ENCODE data around the gene PSMD3.

DNA sequence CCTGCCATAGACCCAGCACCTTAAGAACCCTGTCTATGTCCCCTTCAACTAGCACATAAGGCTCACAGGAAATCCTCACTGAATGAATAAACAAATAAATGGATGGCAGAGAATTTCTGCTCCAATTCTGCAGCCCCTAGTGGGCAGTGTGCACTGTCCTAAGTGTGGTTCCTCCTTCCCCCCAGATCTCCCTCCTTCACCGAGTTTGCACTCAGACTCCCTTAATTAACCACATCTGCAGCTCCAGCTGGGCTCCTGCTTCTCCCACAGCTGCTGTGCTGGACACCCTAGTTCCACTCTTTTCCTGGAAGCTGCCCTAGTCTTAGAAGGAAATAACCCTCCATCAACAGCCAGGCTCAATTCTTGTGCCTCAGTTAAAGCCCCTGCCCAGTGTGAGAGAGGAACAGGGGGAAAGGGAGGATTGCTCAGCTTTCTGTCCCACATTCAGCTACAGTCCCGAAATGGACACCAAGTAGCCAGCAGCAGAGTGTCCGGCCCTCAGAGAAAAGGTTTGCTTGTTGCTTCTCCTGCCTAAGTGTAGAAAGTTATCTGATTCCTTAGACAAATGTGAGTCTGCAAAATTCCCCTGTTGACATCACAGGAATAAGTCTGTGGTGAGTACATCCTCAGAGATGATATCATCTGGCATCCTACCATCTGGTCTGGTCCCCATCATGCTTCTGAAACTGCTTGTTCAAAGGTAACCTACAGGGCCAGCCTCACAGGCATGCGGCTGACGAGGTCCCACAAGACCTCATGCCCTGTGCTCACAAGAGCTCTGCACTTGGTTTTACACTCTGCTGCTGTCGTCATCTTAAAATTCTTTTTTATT is 40.8 kb upstream of the PSMD3 start:
- TF ChIP-seq, protein P1, sequence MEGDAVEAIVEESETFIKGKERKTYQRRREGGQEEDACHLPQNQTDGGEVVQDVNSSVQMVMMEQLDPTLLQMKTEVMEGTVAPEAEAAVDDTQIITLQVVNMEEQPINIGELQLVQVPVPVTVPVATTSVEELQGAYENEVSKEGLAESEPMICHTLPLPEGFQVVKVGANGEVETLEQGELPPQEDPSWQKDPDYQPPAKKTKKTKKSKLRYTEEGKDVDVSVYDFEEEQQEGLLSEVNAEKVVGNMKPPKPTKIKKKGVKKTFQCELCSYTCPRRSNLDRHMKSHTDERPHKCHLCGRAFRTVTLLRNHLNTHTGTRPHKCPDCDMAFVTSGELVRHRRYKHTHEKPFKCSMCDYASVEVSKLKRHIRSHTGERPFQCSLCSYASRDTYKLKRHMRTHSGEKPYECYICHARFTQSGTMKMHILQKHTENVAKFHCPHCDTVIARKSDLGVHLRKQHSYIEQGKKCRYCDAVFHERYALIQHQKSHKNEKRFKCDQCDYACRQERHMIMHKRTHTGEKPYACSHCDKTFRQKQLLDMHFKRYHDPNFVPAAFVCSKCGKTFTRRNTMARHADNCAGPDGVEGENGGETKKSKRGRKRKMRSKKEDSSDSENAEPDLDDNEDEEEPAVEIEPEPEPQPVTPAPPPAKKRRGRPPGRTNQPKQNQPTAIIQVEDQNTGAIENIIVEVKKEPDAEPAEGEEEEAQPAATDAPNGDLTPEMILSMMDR (conservative IDR thresholded peaks at IDR 0.05; ENCODE audit: low read depth, low read length): peak; percentile 66
- no peak for TF ChIP-seq BHLHE40 (IDR thresholded peaks at IDR 0.05; ENCODE audit: low read depth, low read length)
- TF ChIP-seq RAD21 (IDR thresholded peaks at IDR 0.05; ENCODE audit: low read length): peak; percentile 55
- TF ChIP-seq, protein P2, sequence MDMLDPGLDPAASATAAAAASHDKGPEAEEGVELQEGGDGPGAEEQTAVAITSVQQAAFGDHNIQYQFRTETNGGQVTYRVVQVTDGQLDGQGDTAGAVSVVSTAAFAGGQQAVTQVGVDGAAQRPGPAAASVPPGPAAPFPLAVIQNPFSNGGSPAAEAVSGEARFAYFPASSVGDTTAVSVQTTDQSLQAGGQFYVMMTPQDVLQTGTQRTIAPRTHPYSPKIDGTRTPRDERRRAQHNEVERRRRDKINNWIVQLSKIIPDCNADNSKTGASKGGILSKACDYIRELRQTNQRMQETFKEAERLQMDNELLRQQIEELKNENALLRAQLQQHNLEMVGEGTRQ (IDR thresholded peaks at IDR 0.05; ENCODE audit: low read depth, low read length): no peak
- TF ChIP-seq POLR2A (IDR thresholded peaks at IDR 0.05; ENCODE audit: low read depth, low read length): no peak; the same call in 1 of the 2 replicates
- TF ChIP-seq MXI1 (IDR thresholded peaks at IDR 0.05; ENCODE audit: borderline replicate concordance, low read depth, low read length): no peak
- TF ChIP-seq CEBPB (IDR thresholded peaks at IDR 0.05; ENCODE audit: low read depth, low read length): 0 out of 2 replicates have a peak, but pooled peaks have one; percentile 11
- no peak; the same call in 1 of the 2 replicates for TF ChIP-seq MAZ (IDR thresholded peaks at IDR 0.05; ENCODE audit: borderline replicate concordance, low read depth, low read length)
